HTR-8/SVneo (cell line): ENCODE measurements around the gene IQCN.

Experiments used
- DNase-seq: peaks from one replicate; pipeline ENCODE4 v3.0.0; 2011; ENCODE audit warnings: low spot score, mixed read lengths; ENCODE audit not compliant: insufficient read length
- FAIRE-seq: peaks from 2 replicates; lab custom pipeline; 2011; peaks lifted over from hg19 to GRCh38; lab: Jason Lieb, UNC

IQCN gene, protein sequence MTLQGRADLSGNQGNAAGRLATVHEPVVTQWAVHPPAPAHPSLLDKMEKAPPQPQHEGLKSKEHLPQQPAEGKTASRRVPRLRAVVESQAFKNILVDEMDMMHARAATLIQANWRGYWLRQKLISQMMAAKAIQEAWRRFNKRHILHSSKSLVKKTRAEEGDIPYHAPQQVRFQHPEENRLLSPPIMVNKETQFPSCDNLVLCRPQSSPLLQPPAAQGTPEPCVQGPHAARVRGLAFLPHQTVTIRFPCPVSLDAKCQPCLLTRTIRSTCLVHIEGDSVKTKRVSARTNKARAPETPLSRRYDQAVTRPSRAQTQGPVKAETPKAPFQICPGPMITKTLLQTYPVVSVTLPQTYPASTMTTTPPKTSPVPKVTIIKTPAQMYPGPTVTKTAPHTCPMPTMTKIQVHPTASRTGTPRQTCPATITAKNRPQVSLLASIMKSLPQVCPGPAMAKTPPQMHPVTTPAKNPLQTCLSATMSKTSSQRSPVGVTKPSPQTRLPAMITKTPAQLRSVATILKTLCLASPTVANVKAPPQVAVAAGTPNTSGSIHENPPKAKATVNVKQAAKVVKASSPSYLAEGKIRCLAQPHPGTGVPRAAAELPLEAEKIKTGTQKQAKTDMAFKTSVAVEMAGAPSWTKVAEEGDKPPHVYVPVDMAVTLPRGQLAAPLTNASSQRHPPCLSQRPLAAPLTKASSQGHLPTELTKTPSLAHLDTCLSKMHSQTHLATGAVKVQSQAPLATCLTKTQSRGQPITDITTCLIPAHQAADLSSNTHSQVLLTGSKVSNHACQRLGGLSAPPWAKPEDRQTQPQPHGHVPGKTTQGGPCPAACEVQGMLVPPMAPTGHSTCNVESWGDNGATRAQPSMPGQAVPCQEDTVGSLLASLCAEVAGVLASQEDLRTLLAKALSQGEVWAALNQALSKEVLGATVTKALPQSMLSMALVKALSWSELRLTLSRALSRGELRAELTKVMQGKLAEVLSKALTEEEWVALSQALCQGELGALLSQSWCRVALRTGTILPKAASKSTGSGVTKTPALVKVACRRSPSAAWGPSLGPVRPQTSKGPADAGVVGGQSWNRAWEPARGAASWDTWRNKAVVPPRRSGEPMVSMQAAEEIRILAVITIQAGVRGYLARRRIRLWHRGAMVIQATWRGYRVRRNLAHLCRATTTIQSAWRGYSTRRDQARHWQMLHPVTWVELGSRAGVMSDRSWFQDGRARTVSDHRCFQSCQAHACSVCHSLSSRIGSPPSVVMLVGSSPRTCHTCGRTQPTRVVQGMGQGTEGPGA (N-terminal part only)

GRCh38 chr19:18274219-18274780 is at the start of gene IQCN:
IQCN (minus strand) TSS chr19:18274452; CDS start chr19:18269478, 4,974 bp downstream.
- FAIRE-seq, result no peak
- no peak for DNase-seq

- DNase-seq (peak; percentile 98), FAIRE-seq (peak; percentile 99)
Observed at GRCh38 chr19:18322759-18323460, 48.7 kb upstream of the IQCN start, which contains the start of gene LSM4. LSM4 (minus strand) TSS chr19:18323076; CDS start chr19:18323020, 56 bp downstream.

DNA sequence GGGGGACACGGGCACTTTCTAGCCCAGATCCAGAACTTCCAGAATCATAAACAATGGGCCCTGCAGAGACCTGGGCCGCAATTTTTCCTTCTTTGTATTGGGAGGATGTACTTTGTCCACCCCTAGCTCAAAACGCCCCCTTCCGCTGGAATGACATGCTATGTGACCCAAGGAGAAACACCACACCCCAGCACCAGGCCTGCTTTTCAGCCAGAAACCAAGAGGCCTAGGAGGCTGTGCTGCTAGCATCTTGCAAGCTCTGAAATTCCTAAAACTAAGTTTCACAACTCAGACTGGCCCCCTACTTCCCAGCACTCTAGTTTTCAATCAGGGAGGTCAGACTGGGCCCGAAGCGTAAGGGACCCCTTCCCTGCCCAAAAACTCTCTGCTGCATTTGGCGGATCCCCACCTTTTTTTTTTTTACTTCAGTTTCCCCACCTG is 48.1 kb upstream of the IQCN start:
- FAIRE-seq (no peak), DNase-seq (peak; percentile 61)

- DNase-seq, result no peak
- no peak for FAIRE-seq
Observed at GRCh38 chr19:18321734-18322102, 47.5 kb upstream of the IQCN start.

- FAIRE-seq (no peak), DNase-seq (no peak)
Observed at GRCh38 chr19:18320865-18321733, 46.8 kb upstream of the IQCN start.

GRCh38 chr19:18319591-18320135 is 45.4 kb upstream of the IQCN start:
- FAIRE-seq (no peak), DNase-seq (no peak)

- FAIRE-seq (no peak), DNase-seq (no peak)
Observed at GRCh38 chr19:18317961-18318800, 43.9 kb upstream of the IQCN start.

- FAIRE-seq (no peak), DNase-seq (no peak)
Observed at GRCh38 chr19:18313398-18313797, 39.1 kb upstream of the IQCN start.

DNA sequence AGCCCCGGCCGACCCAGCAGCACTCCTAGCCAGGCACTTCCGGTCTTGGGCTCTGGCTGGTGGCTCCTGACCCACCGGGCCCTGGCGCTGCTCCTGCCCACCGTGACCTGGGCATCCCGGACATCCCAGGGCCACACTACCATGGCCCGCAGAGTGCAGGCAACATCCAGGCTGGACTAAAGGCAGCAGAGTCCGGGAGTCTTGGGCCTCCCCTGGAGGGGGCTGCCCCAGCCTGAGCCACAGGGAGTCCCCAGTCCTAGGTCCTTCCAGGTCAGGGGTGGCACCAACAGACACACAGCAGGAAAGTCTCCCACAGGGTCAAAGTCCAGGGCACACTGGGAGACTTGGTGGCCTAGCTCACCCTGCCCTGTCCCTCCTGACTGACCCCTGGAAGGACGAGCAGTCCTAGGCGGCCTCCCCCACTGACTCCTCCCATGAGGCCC is 37.9 kb upstream of the IQCN start:
- DNase-seq, result no peak
- FAIRE-seq, result no peak

DNA sequence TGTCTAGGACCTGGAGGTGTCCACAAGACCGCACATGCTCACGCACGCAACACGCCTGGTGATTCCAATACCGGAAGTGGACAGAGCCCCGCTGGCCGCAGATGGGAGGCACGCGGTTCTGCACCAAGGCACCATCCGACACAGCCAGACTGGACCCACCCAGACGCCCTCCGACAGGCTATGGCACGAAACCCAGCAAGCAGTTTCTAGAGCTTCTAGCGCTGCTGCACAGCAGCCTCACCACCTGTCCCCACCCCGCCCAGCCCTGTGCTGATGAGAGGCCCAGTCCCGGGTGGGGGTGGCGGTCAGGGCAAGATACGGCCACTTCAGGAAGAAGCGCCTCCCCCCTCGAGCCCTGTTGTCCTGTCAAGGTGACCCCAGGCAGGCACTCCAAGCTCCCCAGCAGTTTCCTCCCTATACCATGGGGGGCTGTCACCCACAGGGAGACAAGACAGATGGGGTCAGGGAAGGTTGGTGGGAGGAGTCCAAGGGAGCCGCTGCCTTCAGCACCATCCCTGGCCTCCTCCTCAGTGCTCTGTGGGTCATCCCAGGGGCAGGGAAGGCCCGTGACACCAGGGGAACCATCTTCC is 37.3 kb upstream of the IQCN start:
- DNase-seq (no peak), FAIRE-seq (peak; percentile 33)

- DNase-seq, result no peak
Observed at GRCh38 chr19:18310966-18311365, 36.7 kb upstream of the IQCN start.

DNA sequence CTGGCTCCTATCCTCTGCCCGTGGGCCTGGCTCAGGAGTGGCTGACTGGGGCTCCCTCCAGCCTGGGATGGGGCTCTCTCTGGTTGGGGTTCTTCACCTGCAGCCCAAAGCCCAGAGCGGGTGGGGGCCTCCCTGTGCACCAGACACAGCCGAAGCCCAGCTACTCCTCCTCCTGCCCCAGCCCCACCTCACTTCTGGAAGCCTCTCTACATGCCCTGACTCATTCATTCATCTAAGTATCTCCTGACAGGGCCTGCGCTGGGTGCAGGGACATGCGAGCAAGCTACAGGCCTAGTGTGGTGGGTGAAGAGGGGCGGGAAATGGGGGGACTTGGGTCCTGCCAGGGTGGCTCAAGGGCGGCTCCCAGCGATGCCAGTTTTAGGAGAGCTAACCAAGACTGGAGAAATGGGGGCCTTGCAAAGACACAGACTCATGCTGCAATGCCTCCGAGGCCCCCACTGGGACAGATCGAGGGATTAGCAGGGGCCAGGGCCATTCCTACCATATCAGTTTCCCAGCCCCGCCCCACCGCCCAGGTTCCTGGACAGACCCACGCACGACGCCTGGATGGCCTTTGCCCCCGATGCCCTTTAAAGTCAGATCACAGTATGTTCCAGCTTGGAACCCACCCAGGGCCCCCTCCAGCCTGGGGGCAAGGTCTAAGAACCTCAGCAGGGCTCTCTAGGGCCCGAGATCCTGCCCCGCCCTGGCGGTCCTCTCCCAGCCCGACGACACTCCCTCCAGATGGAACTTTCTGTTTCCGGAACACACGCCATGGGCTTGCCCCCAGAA is 36.1 kb upstream of the IQCN start:
- DNase-seq, result no peak
- no peak for FAIRE-seq

More at GRCh38 chr19:18310966-18311365, 36.7 kb upstream of the IQCN start:
- FAIRE-seq, result no peak

- DNase-seq (no peak), FAIRE-seq (no peak)
Observed at GRCh38 chr19:18309525-18310064, 35.3 kb upstream of the IQCN start.

DNA sequence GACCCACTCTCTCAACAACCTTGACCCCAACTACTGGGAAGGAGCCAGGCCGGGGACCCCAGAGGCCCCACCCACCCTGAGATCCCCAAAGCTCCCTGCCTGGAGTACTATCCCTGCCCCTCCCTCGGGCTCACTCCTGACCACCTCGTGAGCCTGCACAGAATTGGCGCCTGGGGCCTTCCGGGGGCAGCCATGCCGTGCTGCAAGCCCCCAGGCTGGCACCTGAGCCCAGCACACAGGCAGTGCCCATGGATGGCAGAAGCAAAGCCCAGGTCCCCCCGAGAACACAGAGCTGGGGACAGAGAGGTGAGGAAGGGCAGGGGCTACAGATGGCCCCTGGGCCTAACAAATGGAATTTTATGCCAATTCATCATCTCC is 34.7 kb upstream of the IQCN start:
- DNase-seq (no peak), FAIRE-seq (no peak)

- FAIRE-seq, result no peak
Observed at GRCh38 chr19:18308051-18308947, 34.0 kb upstream of the IQCN start.

More at GRCh38 chr19:18308051-18308947, 34.0 kb upstream of the IQCN start:
- DNase-seq, result no peak
